ENCODE measurements around the gene GSKIP.

GSKIP gene

GRCh38 chr14:96383445-96383844, 20.1 kb downstream of the GSKIP start:
- no peak for FAIRE-seq

- FAIRE-seq: no peak
These were observed 20.7 kb downstream of the GSKIP start for GRCh38 chr14:96384053-96384452.

DNA sequence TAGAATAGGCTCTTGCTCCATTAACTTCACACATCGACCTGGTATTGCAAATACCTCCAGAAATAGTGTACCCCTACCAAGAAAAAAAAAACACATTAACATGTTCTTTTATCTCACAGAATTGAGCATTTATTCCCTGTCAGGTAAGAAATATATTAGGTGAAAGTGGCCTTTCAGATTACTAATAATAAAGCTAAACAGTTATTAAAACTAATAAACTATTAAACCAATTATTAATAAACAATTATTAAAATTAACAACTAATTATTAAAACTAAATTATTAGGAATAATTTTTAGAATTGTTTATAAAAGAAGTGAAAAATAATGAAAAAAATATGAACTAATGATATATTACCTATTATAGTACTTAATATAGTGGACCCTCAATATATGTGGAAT, 21.4 kb downstream of the GSKIP start:
- FAIRE-seq: peak; percentile 86

GRCh38 chr14:96385385-96385784, 22.1 kb downstream of the GSKIP start:
- FAIRE-seq: no peak

DNA sequence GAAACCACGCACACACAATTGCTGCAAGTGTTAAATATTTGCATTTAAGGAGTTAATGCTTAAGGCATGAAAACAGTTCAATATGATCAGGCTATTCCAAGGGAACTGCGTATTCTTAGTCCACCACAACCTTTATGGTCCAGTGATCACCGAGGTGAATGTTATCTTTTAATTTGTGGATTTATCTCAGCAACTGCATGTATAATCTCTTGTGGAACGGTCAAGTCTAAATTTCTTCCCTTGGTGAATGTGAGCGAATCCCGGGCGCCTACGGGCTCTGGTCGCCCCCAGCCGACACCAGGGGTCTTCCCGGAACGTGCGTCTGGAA, 27.6 kb downstream of the GSKIP start:
- FAIRE-seq: no peak

DNA sequence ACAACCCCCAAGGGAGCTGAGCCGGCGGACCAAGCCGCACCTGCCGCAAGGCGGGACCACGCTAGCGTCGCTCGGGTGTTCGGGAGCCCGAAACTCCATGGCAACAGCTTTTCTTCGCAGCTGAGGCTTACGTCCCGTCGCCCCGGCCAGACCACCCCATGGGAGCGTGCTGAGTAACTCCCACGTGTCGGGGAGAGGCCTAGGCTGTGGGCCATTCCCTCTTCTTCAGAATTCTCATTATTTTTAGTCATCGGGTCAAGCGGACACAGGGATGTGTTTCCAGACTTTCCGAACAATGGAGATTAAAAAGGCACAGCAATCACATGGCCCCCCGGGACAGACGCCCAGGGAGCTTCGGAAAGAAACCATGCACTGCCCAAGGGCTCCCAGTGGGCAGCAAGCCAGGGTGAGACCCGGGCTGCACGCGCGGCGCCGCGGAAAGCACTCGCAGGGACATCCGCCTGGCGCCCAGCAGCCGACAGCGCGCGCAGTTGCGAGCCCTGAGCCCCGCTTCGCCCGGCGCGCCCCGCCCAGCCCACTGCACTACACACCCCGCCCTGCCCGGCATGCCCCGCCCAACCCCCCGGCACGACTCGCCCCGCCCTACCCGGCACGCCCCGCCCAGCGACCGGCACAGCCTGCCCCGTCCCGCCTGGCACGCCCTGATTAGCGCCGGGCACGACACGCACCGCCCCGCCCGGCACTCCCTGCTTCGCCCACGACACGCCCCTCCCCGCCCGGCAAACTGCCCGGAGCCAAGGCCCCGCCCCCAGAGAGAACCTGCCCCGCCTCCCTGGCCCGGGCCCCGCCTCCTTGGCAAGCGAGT, 28.2 kb downstream of the GSKIP start:
- no peak for FAIRE-seq

DNA sequence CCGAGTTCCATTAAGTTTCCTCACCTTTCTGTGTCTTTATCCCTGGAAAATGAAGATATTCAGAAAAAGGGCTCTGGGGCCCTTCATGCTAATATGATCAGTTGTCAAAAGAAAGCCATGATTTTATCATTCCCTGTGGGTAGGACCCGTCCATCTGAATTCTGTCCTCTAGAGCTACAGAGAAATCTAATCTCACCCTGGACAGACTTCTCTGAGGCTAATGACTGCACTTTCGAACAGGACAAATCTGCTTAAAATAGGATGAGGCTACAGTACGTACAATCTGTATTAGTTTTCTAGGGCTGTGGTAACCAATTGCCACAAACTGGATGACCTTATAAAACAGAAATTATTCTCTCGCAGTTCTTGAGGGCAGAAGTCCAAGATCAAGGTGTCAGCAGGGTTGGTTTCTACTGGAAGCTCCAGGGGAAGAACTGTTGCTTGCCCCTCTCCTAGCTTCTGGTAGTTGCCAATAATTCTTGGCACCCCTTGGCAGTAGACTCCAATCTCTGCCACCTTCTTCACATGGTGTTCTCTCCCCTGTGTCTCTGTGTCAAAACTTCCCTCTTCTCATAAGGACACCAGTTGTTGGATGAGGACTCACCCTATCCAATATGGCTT, 29.9 kb downstream of the GSKIP start:
- no peak for FAIRE-seq

GRCh38 chr14:96394047-96394815, 30.9 kb downstream of the GSKIP start:
- no peak for FAIRE-seq

GRCh38 chr14:96398432-96398831, 35.1 kb downstream of the GSKIP start:
- FAIRE-seq: no peak

DNA sequence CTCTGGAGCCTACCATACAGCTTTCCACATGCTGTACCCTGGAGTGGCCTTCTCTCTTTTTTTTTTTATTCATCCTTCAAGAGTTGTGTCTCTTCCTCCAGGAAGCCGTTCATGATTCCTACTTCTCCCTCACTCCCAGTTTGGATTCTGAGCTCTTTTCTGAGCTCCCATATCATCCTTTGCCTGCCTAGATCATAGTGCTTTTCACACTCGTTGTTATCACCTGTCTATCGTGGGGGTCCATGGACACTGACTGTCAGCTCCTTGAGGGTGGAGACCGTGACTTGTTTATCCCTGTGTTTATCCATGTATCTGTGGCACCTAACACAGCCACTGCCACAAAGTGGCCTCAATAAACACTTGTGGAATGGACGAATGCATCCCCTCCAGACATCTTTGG, 35.6 kb downstream of the GSKIP start:
- no peak for FAIRE-seq

- no peak for FAIRE-seq
These were observed 36.1 kb downstream of the GSKIP start for GRCh38 chr14:96399405-96399804.

DNA sequence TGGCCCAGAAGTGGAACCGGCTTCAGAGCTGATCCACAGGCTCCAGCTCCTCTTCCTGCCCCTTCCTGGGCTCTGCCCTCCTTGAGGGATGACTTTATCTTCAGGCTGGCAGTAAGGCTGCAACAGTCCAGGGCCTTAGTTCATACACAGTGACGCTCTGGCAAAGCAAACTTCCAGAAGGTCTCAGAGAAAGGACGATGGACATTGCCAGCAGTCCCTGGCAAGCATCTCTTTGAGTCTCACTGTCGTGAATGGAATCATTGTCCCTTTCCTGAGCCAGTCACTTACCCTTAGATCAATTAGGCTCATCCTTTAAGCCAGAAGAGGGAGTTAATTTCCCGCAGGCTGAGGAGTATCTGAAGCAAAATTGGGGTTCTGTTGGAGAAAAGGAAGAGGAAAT, 37.2 kb downstream of the GSKIP start:
- FAIRE-seq: no peak

- no peak for FAIRE-seq
These were observed 40.1 kb downstream of the GSKIP start for GRCh38 chr14:96403409-96403808.

- no peak for FAIRE-seq
These were observed 42.4 kb downstream of the GSKIP start for GRCh38 chr14:96405677-96406076.

GRCh38 chr14:96407935-96408570, 44.7 kb downstream of the GSKIP start:
- FAIRE-seq: no peak

GRCh38 chr14:96408608-96409007, 45.3 kb downstream of the GSKIP start:
- FAIRE-seq: no peak

DNA sequence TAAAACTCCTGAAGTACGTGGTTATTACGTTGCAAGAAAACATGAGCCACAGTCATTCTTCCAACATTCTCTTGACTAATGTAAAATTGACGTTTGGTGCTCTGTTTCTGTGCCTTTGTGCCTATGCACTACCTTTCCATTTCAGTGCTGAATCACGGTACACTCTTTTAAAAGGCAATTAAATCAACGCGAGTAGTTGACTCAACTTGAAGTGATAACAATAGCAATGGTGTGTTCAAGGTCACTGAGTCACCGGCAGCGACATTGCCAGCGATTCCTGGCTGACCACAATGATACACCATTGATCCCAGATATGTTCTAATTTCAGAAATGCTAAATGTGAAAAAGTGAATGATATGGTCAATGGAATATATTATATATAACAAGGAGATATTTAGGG, 46.4 kb downstream of the GSKIP start:
- FAIRE-seq: no peak

GRCh38 chr14:96410119-96410518, 46.8 kb downstream of the GSKIP start:
- no peak for FAIRE-seq

- FAIRE-seq: no peak
These were observed 50.2 kb downstream of the GSKIP start for GRCh38 chr14:96413526-96413925.

DNA sequence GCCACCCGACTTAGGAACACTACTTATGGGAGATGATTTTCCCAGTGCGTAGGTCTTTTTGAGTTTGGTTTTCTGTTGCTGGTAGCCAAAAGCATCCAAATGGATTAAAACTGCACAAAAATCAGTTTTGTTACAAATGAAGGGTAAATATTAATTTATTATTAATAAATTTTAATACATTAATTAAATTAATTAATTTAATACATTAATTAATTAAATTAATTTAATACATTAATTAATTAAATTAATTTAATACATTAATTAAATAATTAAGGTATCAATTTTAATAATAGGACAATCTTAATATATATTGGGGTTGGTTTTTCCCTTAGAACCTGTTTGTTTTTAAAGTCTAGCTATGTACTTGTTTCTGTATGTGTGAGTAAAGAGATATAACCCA, 52.2 kb downstream of the GSKIP start:
- FAIRE-seq: peak; percentile 94

DNA sequence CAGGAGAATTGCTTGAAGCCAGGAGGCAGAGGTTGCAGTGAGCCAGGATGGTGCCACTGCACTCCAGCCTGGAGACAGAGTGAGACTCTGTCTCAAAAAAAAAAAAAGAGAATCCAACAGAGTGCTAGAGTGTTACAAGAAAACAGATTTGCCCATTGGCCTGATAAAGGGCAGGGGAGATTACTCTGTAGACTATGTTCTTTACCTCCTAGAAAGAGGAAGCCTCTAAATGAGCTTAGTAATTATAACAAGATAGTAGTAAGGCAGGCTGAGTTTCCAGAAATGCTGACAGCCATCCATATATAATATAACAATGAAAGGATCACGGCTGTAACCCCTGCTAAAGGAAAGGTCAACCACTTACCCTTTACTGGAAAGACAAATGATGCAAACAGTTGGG, 53.0 kb downstream of the GSKIP start:
- no peak for FAIRE-seq

DNA sequence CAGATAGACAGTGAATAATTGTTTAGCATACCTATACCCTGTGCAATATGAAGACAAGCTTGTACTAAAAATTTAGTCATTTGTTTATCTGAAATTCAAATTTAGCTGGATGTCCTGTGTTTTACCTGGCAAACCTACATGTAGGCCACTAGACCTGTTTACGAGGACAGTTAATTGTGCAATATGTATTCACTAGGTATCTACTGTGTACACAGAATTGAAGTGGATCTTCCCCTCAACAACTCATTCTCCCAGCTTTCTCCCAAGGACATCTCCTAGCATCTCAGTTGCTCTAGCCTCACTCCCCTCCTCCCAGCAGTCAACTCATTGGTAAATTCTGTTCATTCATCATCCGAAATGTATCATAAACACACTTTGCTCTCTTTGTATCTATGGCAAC, 53.9 kb downstream of the GSKIP start:
- FAIRE-seq: no peak

GRCh38 chr14:96418075-96418474, 54.7 kb downstream of the GSKIP start:
- no peak for FAIRE-seq

DNA sequence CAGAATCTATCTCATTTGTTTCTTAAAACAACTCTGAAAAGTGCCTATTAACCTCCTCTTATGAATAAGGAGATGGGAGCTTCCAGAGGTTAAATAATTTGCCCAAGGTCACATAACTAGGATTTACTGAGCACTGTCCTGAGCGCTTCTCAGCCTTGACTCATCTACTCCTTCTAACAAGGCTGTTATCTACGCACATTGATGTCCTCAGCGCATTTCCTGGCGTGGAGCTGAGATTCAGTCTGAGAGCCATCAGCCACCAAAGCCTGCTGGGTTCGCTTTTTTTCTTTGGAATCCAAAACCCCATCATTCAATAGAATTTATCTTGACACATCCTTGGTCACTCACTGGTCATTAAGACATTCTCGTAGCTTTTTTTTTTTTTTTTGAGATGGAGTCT, 57.9 kb downstream of the GSKIP start:
- no peak for FAIRE-seq

Measured in TTC549 (cell line).